ENCODE data around the gene POLR1A. TPM values are rescaled to one million over a fixed set of nuclear protein-coding genes. Genes with fewer than 3 reads are reported as not detected.

The POLR1A gene
- polyA plus RNA-seq, 3 donors = 0.45 to 2.1 (median 1.6) TPM

GRCh38 chr2:86140969-86141392 is 35.3 kb upstream of the POLR1A start:
- Histone ChIP-seq H3K4me3 (replicated peaks in 1 of 3; ENCODE audit: low read depth in 2 of 3, low read length in 3 of 3) (no peak overlapping the region), H3K9me3 (replicated peaks in 1 of 2; ENCODE audit: control insufficient read depth in 1 of 2, insufficient read depth in 1 of 2, low read length in 2 of 2) (no peaks in the 10 kb centered on the region), H4K20me1 (ENCODE audit: insufficient read depth, low read length) (peaks cover 5% of the 10 kb centered on the region), H3K36me3 (replicated peaks in 1 of 2; ENCODE audit: control insufficient read depth in 1 of 2, insufficient read depth in 2 of 2, low read length in 2 of 2) (peaks cover 63 to 97% of the 10 kb centered on the region in 2 donors), H3K79me2 (ENCODE audit: insufficient read depth, low read length) (no peaks in the 10 kb centered on the region), H3K27ac (ENCODE audit: low read depth in 1 of 2, low read length in 2 of 2) (peak overlapping the region in 1 of 2 donors; percentile 17), H3K9ac (ENCODE audit: insufficient read depth, low read length, poor library complexity, severe bottlenecking) (no peak overlapping the region), H3K27me3 (ENCODE audit: control insufficient read depth in 2 of 2, insufficient read depth in 2 of 2, low read length in 2 of 2) (no peaks in the 10 kb centered on the region), H3K4me1 (ENCODE audit: control insufficient read depth in 1 of 2, insufficient read depth in 2 of 2, low read length in 2 of 2) (peaks cover 10 to 24% of the 10 kb centered on the region in 2 donors), H3K4me2 (replicated peaks; ENCODE audit: extremely low read depth, low read length, poor library complexity, severe bottlenecking) (no peak overlapping the region), H2AFZ (ENCODE audit: insufficient read depth, low read depth, low read length, poor library complexity, severe bottlenecking) (no peak overlapping the region)
- no peak overlapping the region for H3K4me3 Mint-ChIP-seq
- H3K9me3 Mint-ChIP-seq = peaks cover 0 to 2% (median 0%) of the 10 kb centered on the region in 7 donors
- no peak for DNase-seq
- H3K4me1 Mint-ChIP-seq = peaks cover 35% of the 10 kb centered on the region
- no peak for TF ChIP-seq CTCF (IDR thresholded peaks at IDR 0.05)
- 73% methylated on average over 4 of the region's 4 CpGs for WGBS (ENCODE audit: insufficient coverage)
- H3K36me3 Mint-ChIP-seq = peaks cover 74 to 78% of the 10 kb centered on the region in 2 donors
- H3K27ac Mint-ChIP-seq = peak overlapping the region in 2 of 7 donors; percentile 22 to 48
- intact Hi-C loops (cut with micrococcal nuclease) = no loop called here
- H3K27me3 Mint-ChIP-seq (ENCODE audit: low read depth in 3 of 3) = no peaks in the 10 kb centered on the region

GRCh38 chr2:86139981-86140380 is 34.3 kb upstream of the POLR1A start:
- no peak overlapping the region for H3K27ac ChIP-seq (ENCODE audit: low read depth in 1 of 2, low read length in 2 of 2)
- no peak overlapping the region for H3K9ac ChIP-seq (ENCODE audit: insufficient read depth, low read length, poor library complexity, severe bottlenecking)
- peaks cover 64 to 97% of the 10 kb centered on the region in 2 donors for H3K36me3 ChIP-seq (replicated peaks in 1 of 2; ENCODE audit: control insufficient read depth in 1 of 2, insufficient read depth in 2 of 2, low read length in 2 of 2)
- no peaks in the 10 kb centered on the region for H3K27me3 ChIP-seq (ENCODE audit: control insufficient read depth in 2 of 2, insufficient read depth in 2 of 2, low read length in 2 of 2)
- no peak overlapping the region for H3K4me3 Mint-ChIP-seq
- H3K9me3 Mint-ChIP-seq = peaks cover 0 to 2% (median 0%) of the 10 kb centered on the region in 7 donors
- H3K4me1 Mint-ChIP-seq = peaks cover 35% of the 10 kb centered on the region
- peaks cover 5% of the 10 kb centered on the region for H4K20me1 ChIP-seq (ENCODE audit: insufficient read depth, low read length)
- H3K9me3 ChIP-seq (replicated peaks in 1 of 2; ENCODE audit: control insufficient read depth in 1 of 2, insufficient read depth in 1 of 2, low read length in 2 of 2) = no peaks in the 10 kb centered on the region
- DNase-seq = no peak
- no peaks in the 10 kb centered on the region for H3K27me3 Mint-ChIP-seq (ENCODE audit: low read depth in 3 of 3)
- no peak overlapping the region for H3K27ac Mint-ChIP-seq
- peaks cover 10 to 24% of the 10 kb centered on the region in 2 donors for H3K4me1 ChIP-seq (ENCODE audit: control insufficient read depth in 1 of 2, insufficient read depth in 2 of 2, low read length in 2 of 2)
- WGBS (ENCODE audit: insufficient coverage) = no CpG with 5 or more reads among the region's 4 CpGs
- no peak overlapping the region for H3K4me3 ChIP-seq (replicated peaks in 1 of 3; ENCODE audit: low read depth in 2 of 3, low read length in 3 of 3)
- no peak overlapping the region for H3K4me2 ChIP-seq (replicated peaks; ENCODE audit: extremely low read depth, low read length, poor library complexity, severe bottlenecking)
- H3K79me2 ChIP-seq (ENCODE audit: insufficient read depth, low read length) = no peaks in the 10 kb centered on the region
- no peak overlapping the region for H2AFZ ChIP-seq (ENCODE audit: insufficient read depth, low read depth, low read length, poor library complexity, severe bottlenecking)
- H3K36me3 Mint-ChIP-seq = peaks cover 76 to 80% of the 10 kb centered on the region in 2 donors
- no peak for TF ChIP-seq CTCF (IDR thresholded peaks at IDR 0.05)
- intact Hi-C loops (cut with micrococcal nuclease) = no loop called here
